ENCODE data around the gene SMAD3.
"Not testable (repeated sequence)": the region's sequence is repeated elsewhere in the genome, so short reads cannot be mapped to it uniquely, and the experiment has no call there.

SMAD3 gene

GRCh38 chr15:67022587-67023105, 42.8 kb upstream of the SMAD3 start:
- no peak overlapping the region for H3K27ac ChIP-seq
- TF ChIP-seq ZFX (IDR thresholded peaks at IDR 0.05) (no peak), CTCF (conservative IDR thresholded peaks at IDR 0.05) (no peak)

GRCh38 chr15:67023517-67024313, 41.7 kb upstream of the SMAD3 start:
- H3K27ac ChIP-seq = peak overlapping the region; percentile 52
- TF ChIP-seq ZFX (IDR thresholded peaks at IDR 0.05) (no peak), CTCF (conservative IDR thresholded peaks at IDR 0.05) (no peak)

- no peak for TF ChIP-seq CTCF (conservative IDR thresholded peaks at IDR 0.05)
- no peak for TF ChIP-seq ZFX (IDR thresholded peaks at IDR 0.05)
- peak overlapping the region; percentile 52 for H3K27ac ChIP-seq
Measured at GRCh38 chr15:67024314-67024997, 40.9 kb upstream of the SMAD3 start.

GRCh38 chr15:67024998-67025368, 40.4 kb upstream of the SMAD3 start:
- peak overlapping the region; percentile 52; the same call in 1 of the 2 replicates for H3K27ac ChIP-seq
- TF ChIP-seq ZFX (IDR thresholded peaks at IDR 0.05) (no peak), CTCF (conservative IDR thresholded peaks at IDR 0.05) (no peak)

GRCh38 chr15:67025719-67026609, 39.4 kb upstream of the SMAD3 start:
- peak overlapping the region; percentile 31 for H3K27ac ChIP-seq
- TF ChIP-seq CTCF (conservative IDR thresholded peaks at IDR 0.05) = no peak
- no peak for TF ChIP-seq ZFX (IDR thresholded peaks at IDR 0.05)

GRCh38 chr15:67026610-67026967, 38.8 kb upstream of the SMAD3 start:
- no peak overlapping the region for H3K27ac ChIP-seq
- TF ChIP-seq ZFX (IDR thresholded peaks at IDR 0.05) (no peak), CTCF (conservative IDR thresholded peaks at IDR 0.05) (no peak)

- not testable (repeated sequence) for H3K27ac ChIP-seq
Measured at GRCh38 chr15:67028440-67028839, 37.0 kb upstream of the SMAD3 start.

Measured in C4-2B (cell line).